GM18526 (cell line): ENCODE measurements around the gene EPHA10.

Experiments used
- POLR2A ChIP-seq: IDR thresholded peaks from 3 replicates; pipeline ENCODE4 v1.6.1; 2011; ENCODE audit not compliant: insufficient read length; ENCODE audit errors: extremely low read depth

The EPHA10 gene

DNA sequence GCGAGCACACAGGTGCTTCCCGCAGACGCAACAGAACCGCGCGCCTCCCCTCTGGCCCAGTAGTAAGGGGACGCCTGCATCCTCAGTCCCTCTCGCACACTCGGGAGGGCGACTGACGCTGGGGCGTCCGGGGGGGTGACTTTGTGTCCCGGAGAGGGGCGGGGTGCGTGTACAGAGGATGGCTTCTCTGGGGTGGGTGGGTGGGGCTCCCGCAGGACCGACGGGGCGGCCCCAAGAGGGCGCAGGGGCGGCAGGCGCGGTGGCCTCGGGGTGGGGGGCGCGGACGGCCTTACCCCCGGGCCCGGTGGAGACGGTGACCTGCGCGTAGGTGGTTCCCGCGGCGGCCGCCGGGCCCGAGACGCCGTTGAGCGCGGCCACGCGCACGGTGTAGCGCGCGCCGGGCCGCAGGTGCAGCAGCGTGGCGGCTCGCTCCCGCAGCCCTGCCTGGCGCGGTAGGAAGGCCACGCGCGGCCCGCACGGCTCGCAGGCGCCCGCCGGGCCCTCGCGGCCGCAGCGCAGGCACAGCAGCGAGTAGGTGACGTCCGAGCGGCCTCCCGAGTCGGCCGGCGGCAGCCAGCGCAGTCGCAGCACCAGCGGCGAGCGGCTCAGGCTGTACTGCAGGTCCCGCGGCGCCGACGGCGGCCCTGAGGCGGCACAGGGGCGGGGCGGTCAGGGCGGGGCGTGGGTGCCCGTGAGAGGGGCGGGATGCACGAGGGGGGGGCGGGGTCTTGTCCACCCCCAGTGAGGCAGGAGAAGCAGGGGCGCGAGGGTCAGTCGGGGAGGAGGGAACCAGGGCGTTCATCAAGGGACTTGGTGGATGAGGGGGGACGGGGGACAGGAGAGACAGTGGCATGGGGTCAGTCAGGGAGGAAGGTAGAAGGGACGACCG lies 12.1 kb downstream of the EPHA10 start:
- no peak for TF ChIP-seq POLR2A

DNA sequence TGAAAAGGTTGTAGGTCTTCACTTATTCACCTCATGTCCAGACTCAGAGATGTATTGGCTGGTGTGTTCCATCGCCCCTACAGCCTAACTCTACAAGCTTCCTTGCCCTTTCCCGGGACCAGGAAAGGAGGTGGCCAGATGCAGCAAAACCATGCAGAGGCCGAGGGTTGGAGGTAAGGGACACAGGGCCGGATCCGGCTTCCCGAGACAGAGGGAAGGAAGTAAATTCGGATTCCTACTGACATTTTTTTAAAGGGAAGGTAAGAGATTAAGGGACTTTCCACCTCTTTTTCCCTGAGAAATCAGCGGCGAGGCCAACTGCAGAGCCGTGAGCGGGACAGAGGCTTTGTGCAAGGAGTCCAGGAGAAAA lies 12.7 kb downstream of the EPHA10 start:
- TF ChIP-seq POLR2A = no peak

DNA sequence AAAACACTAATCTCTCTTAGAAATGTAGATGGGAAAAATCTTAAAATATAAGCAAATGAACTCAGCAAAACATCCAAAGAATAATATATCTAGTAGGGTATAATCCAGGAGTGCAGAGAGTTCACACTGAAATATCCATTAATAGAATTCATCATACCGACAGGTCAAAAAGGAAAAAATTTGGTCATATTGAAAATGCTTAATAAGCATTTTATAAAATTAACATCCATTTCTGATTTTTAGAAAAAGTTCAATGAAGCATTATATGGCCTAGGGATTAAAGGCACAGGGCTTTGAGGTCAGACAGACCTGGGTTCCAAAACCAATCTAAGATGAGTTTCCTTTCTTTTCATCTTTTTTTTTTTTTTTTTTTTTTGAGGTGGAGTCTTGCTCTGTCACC lies 16.4 kb downstream of the EPHA10 start:
- TF ChIP-seq POLR2A = no peak

DNA sequence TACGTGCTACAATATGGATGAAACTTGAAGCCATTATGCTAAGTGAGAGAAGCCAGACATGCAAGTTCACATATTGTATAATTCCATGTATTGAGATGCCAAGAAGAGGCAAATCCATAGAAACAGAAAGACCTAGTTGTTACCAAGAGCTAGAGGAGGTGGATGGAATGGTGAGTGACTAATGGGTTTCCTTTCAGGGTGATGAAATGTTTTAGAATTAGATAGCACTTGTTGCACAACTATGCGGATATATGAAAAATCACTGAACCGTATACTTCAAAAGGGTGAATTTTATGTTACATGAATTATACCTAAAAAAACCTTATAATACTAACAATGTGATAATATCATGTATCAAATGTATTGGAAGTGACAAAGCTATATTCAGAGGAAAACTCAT lies 18.1 kb downstream of the EPHA10 start:
- no peak for TF ChIP-seq POLR2A

DNA sequence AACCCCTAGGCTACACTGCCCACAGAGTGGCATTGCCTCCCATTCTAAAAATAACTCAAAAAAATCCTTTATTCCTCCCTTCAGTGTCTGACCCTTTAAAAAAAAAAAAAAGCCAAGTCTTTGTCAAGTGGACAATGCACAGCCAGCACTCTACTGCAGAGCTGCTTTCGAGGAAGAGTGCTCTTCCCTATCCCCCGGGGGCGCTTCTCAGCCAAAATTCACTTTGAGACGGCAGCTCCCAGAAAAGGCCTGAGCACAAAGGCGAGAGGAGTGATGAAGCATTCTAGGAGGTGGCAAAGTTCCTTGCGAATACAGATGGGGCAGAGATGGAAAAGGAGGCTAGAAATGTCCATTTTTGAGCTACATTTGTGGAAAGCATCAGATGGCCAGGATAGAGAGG lies 23.3 kb downstream of the EPHA10 start:
- no peak for TF ChIP-seq POLR2A

DNA sequence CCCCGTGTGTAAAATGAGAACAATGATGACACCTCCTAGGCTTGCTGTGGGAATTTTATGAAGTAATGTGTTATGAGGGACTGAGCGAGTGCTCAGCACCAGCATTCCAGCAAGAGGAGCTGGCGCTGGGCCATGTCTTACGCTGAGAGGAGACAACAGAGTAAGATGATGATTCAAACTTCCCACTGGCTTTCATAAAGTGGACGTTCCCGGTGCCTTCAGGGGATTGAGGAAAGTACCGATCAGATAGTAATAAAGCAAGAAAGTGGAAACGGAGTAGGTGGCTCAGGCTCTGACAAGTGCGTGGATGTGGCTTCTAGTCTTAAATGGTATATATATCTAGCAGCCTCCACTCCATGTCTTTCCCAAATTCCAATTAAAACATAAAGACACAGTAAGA lies 23.8 kb downstream of the EPHA10 start:
- no peak for TF ChIP-seq POLR2A

DNA sequence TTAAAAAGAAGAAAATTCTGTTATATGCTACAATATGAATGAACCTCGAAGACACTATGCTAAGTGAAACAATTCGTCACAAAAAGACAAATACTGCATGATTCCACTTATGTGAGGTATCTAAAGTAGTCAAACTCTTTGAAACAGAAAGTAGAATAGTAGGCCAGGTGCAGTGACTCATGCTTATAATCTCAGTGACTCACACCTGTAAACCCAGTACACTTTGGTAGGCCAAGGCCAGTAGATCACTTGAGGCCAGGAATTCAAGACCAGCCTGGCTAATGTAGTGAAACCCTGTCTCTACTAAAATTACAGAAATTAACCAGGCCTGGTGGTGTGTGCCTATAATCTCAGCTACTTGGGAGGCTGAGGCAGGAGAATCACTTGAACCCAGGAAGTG lies 25.7 kb downstream of the EPHA10 start:
- TF ChIP-seq POLR2A = no peak

DNA sequence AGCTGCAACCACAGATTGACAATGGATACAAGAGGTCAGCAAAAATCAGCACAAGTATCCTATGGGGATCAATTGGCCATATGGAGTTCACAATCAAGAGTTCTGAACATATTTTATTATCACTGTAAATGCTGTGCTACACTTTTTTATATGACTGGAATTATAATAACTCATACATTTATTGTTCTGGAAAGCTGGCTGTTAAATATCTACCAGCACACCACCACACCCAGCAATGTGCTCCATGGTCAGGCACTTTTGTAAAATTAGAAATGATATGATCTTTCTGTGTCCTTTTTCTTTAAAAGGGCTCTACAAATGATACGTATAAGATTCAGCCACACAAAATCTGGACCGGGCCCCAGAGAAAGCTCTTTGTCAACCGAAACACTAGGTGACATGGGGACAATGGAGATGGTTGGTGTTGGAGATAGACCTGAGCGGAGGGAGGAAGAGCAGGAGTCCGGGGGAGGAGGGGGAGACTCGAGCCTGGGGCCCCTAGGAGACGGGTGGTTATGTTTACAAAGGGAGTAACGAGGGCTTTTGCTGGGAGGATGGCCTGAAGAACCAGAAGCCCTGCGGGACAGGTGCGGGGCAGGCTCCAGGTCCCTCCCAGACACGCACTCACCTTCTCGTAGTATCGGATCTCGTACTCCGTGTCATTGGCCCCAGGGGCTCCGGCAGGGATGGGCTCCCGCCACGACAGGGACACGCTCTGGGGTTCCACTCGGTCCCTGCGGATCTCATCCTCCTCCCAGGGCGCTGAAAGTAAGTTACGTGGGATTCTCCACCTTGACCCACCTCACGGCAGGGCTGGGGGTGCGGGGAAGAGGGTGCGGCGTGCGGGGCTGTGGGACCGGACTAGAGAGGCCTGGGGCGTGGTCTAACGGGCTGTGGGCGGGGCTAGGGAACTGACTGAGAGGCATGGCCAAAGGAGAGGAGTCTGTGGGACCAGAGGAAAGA lies 30.0 kb downstream of the EPHA10 start:
- TF ChIP-seq POLR2A = no peak

DNA sequence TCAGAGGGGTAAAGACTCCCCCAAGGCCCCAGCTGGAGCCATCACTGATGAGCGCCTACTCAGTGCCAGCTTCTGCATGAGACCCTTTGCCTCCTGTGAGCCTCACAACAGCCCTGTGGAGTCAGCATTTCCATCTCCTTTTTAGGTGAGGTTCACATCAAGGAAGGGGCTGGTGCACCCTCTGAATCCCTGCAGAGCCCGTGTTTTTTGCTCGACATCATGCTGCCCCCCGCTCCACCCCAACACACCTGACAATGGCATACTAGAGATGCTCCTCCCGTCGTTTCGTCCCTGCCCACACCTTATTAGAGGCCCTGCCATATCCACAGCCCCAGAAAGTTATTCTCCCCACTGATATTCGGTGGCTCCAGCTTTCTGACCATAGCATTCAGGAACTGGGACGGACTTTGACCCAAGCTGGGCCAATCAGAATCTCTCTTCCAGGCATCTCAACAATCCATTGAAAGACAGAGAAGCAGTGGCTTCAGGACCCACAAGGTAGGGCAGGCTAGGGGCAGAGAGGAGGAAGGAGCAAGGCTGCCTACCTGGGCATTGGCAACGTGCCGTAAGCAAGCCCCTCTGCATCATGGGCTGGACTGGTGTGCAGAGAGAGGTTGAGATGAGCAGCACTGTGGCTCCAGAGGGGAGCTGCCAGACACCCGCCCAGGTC lies 32.7 kb downstream of the EPHA10 start:
- no peak for TF ChIP-seq POLR2A

DNA sequence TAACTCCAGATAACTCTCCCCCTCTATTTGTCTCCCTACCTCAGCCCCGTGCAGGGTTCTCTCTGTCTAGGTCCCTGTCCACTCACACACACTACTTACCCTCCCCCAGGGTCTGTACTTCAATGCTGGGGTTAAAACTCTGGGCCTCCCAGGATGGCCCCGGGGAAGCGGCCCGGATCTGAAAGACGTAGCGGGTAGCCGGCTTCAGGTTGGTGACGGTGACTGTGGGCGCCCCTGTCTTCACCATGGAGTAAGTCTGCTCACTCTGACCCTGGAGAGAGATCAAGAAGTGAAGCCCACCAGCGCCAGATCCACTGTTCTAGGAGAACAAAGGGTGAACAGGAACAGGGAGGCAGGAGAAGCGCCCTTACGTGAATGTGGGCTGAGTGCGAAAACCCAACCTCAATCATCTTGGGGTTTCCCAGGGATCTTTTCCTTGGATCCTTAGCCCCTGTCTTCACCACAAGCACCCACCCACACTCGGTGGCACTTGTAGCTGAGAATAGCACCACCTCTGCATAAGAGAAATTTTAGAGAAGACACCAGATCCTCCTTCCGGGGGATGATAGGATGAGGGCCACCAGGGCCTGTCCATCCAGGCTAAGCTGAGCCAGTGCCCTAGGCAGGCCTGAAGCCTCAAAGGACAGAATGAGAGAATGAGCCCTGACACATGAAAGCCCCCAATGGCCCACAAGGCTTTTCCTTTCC lies 33.5 kb downstream of the EPHA10 start:
- no peak for TF ChIP-seq POLR2A

DNA sequence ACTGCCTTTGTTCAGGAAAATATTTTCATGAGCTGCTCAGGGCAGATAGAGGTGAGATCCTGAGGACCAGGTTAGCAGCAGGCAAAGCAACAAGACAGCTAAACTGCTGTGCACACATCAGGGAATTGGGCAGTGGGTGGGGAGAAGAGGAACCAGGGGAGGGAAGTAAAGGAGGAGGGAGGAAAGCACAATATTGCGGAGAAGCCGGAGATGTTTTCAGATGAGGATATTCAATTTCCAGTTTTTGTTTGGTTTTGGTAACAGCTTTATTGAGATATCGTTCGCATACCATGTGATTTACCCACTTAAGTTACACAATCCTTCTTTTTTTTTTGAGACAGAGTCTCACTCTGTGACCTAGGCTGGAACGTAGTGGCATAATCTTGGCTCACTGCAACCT lies 34.5 kb downstream of the EPHA10 start:
- TF ChIP-seq POLR2A = no peak

DNA sequence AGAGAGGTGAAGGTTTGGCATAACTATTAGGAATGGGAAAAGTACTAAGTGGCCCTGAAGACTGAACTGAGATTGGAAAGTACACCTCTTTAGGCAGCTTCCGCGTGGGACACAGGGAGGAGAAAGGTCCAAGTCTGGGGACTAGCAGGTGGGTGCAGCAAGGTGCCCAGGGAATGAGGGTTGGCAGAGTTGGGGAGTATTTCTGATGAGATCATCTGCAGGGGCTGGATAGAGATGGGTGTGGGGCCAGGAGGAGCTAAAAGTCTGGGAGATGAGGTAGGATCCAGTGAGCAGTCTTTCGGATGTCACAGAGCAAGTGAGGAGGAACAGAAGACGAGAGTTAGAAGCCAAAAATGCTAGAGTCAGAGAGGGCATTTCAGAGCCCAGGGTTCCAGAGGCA lies 36.5 kb downstream of the EPHA10 start:
- no peak for TF ChIP-seq POLR2A

DNA sequence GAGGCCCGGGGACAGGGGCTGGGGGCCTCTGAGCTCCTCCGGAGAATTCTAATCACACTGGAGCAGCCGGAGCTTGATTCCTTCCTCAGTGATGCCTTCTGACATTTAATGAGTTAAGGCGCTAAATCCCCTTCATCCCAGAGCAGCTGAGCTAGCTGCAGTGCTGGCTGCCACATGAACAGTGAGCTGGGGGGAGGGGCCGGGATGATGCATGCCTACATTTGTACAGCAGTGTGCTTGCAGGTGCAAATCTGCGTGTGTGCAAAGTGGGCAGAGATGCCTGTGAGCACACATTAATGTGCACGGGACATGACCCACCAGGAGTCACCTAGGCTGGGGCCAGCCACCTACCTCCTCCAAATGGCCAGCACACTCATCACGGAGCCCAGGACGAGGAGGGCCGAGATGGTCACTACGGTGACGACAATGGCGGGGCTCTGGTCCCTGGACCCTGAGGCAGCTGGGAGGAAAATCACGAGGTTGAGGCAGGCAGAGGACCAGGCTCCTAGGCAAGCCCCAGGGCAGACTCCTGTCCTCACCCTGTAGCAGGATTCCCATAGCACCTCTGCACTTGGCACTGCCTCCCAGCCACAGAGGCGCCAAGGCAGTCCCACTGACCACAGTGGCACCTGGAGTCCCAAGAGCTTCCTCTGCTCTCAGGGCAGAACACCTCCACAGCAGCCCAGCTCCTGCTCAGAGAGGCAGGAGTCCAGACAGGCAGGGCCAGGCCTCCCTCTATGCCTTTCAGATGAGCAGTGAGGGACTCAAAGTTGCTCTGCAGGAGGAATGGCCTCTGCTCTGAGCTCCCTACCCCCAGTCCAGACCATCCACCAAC lies 38.0 kb downstream of the EPHA10 start:
- TF ChIP-seq POLR2A = no peak
